Spinal cord (tissue), 10 donors: ENCODE results near the gene LRRC3. TPM values are rescaled to one million over a fixed set of nuclear protein-coding genes. Genes with fewer than 3 reads are reported as not detected.

Experiments
- DNase-seq, 6 donors: peaks; one replicate each; pipeline versions ENCODE4 v3.0.0 to v3.0.0-alpha.2; 2013 to 2015; ENCODE audit warnings: low spot score in 6 of 6, low read depth in 4 of 6
- H3K27ac ChIP-seq: one replicate; pipeline ENCODE4 v1.5.1; 2013; ENCODE audit warnings: low read depth, low read length, control low read depth
- H3K27me3 ChIP-seq: one replicate; pipeline ENCODE4 v1.6.1; 2013; ENCODE audit warnings: low read length; ENCODE audit not compliant: control insufficient read depth, insufficient read depth
- H3K36me3 ChIP-seq: one replicate; pipeline ENCODE4 v1.6.1; 2013; ENCODE audit warnings: low read length; ENCODE audit not compliant: control insufficient read depth, insufficient read depth
- H3K4me1 ChIP-seq: one replicate; pipeline ENCODE4 v1.6.1; 2013; ENCODE audit warnings: low read length; ENCODE audit not compliant: control insufficient read depth, insufficient read depth
- H3K4me3 ChIP-seq: one replicate; pipeline ENCODE4 v1.5.1; 2013; ENCODE audit warnings: low read depth, low read length, control low read depth
- H3K9me3 ChIP-seq: one replicate; pipeline ENCODE4 v1.6.1; 2013; ENCODE audit warnings: low read length; ENCODE audit not compliant: control insufficient read depth, insufficient read depth
- WGBS: methylation state at CpG from one replicate; pipeline ENCODE4 v1.1.5; 2013; ENCODE audit warnings: missing lambda C conversion rate; ENCODE audit not compliant: insufficient coverage; 5-methylcytosine and 5-hydroxymethylcytosine counted together
- polyA plus RNA-seq, 2 donors: library from polyadenylated mRNA; unstranded; fragments of 120-200 nt; gene quantifications; one replicate each; pipeline ENCODE4 v1.2.1, GENCODE V29; 2013; ENCODE audit not compliant: insufficient read length in 2 of 2
- total RNA-seq, 2 donors: library from RNA; depleted of rRNA in 1 of 2; stranded (reverse); fragments of 120-200 nt in 1 of 2; fragments of >200 nt in 1 of 2; gene quantifications; one replicate each; pipeline versions ENCODE4 v1.2.3 to v1.2.4, GENCODE V29; 2013 to 2014
- donor health status: healthy.

The LRRC3 gene
- total and polyA plus RNA-seq, 4 donors: 1.4 to 6.5 (median 3.4) TPM

- WGBS: 87% methylated on average over 19 of the region's 19 CpGs
- DNase-seq: no peak
- Histone ChIP-seq H3K36me3 (peaks cover 80% of the 10 kb centered on the region), H3K27ac (no peak overlapping the region), H3K4me1 (no peaks in the 10 kb centered on the region), H3K27me3 (no peaks in the 10 kb centered on the region), H3K4me3 (no peak overlapping the region), H3K9me3 (no peaks in the 10 kb centered on the region)
These were observed 17.4 kb upstream of the LRRC3 start for GRCh38 chr21:44437696-44438431.

DNA sequence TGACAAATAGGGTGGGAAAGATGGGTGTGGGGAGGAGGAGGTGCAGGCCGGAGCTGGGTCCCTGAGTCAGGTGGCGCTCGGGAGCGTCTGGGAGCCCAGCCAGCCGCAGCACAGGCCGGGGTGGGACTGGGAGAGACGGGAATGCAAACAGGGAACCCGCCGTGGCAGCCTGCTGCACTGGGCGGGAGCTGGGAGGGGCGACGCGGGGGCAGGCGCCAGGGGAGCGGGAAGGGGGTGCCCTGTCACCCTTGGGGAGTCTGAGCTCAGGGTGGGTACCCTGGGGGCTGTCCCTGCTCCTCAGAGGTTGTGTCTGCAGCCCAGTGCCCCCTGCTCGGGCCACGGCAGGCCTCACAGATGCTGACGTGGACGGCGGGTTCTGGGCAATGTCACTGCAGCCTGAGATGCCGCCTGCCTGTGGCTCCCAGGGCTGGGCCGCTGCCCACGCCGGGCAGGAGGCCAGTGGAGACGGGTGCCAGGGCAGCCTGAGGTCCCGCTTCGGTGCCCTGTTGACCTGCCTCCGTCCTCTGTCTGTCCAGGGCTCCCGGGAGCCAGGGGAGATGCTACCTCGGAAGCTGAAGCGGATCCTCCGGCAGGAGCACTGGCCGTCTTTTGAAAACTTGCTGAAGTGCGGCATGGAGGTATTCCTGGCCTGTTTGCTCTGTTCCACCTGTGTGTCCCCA lies 16.6 kb upstream of the LRRC3 start:
- Histone ChIP-seq H3K27ac (no peak overlapping the region), H3K36me3 (peaks cover 76% of the 10 kb centered on the region), H3K27me3 (no peaks in the 10 kb centered on the region), H3K9me3 (no peaks in the 10 kb centered on the region), H3K4me3 (no peak overlapping the region), H3K4me1 (no peaks in the 10 kb centered on the region)
- WGBS: 80% methylated on average over 34 of the region's 34 CpGs
- no peak for DNase-seq

- 78% methylated on average over 11 of the region's 11 CpGs for WGBS
- DNase-seq: no peak
- no peak overlapping the region for H3K4me3 ChIP-seq
- H3K4me1 ChIP-seq: no peaks in the 10 kb centered on the region
- H3K9me3 ChIP-seq: no peaks in the 10 kb centered on the region
- no peaks in the 10 kb centered on the region for H3K27me3 ChIP-seq
- H3K36me3 ChIP-seq: peaks cover 76% of the 10 kb centered on the region
- H3K27ac ChIP-seq: no peak overlapping the region
These were observed 16.1 kb upstream of the LRRC3 start for GRCh38 chr21:44439211-44439600.

- no peaks in the 10 kb centered on the region for H3K27me3 ChIP-seq
- DNase-seq: no peak
- H3K4me1 ChIP-seq: no peaks in the 10 kb centered on the region
- H3K9me3 ChIP-seq: no peaks in the 10 kb centered on the region
- WGBS: 89% methylated on average over 28 of the region's 33 CpGs
- H3K4me3 ChIP-seq: no peak overlapping the region
- H3K27ac ChIP-seq: no peak overlapping the region
- H3K36me3 ChIP-seq: peaks cover 65% of the 10 kb centered on the region
These were observed 14.9 kb upstream of the LRRC3 start for GRCh38 chr21:44440241-44441040.

- no peak overlapping the region for H3K27ac ChIP-seq
- peaks cover 60% of the 10 kb centered on the region for H3K36me3 ChIP-seq
- no peaks in the 10 kb centered on the region for H3K9me3 ChIP-seq
- 82% methylated on average over 10 of the region's 10 CpGs for WGBS
- DNase-seq: no peak
- no peaks in the 10 kb centered on the region for H3K4me1 ChIP-seq
- H3K27me3 ChIP-seq: no peaks in the 10 kb centered on the region
- no peak overlapping the region for H3K4me3 ChIP-seq
These were observed 14.3 kb upstream of the LRRC3 start for GRCh38 chr21:44441041-44441400.

- Histone ChIP-seq H3K9me3 (no peaks in the 10 kb centered on the region), H3K4me1 (no peaks in the 10 kb centered on the region), H3K27me3 (no peaks in the 10 kb centered on the region), H3K4me3 (no peak overlapping the region), H3K36me3 (peaks cover 55% of the 10 kb centered on the region), H3K27ac (no peak overlapping the region)
- DNase-seq: no peak
- 89% methylated on average over 20 of the region's 20 CpGs for WGBS
These were observed 13.6 kb upstream of the LRRC3 start for GRCh38 chr21:44441581-44442265.

DNA sequence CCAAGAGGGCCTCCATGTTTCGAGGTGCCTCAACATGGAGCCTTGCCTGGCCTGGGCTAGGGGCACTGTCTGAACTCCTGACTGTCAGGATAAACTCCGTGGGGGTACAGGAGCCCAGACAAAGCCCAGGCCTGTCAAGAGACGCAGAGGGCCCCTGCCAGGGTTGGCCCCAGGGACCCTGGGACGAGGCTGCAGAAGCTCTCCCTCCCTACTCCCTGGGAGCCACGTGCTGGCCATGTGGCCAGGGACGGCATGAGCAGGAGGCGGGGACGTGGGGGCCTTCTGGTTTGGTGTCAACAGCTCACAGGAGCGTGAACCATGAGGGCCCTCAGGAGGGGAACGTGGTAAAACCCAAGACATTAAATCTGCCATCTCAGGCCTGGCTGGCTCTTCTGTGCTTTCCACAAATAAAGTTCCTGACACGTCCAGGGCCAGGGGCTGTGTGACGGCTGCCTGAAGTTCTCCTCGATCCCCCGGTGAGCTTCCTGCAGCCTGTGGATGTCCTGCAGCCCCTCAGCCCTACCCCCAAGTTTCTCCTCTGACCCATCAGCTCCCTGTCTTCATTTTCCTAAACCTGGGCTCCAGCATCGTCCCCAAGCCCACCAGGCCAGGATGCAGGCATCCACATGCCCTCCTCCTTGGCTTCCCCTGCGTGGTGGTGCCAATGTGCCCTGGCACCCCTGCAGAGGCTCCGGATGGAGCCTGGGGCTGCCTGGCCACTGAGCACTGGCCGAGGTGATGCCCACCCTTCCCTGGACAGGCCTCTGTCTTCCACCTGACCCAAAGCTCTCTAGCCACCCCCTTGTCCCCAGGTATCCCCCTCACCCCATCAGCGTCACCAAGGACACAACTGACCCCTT lies 12.8 kb upstream of the LRRC3 start:
- H3K27me3 ChIP-seq: no peaks in the 10 kb centered on the region
- H3K36me3 ChIP-seq: peaks cover 48% of the 10 kb centered on the region
- H3K27ac ChIP-seq: no peak overlapping the region
- H3K9me3 ChIP-seq: no peaks in the 10 kb centered on the region
- no peak for DNase-seq
- WGBS: 69% methylated on average over 18 of the region's 19 CpGs
- H3K4me1 ChIP-seq: no peaks in the 10 kb centered on the region
- H3K4me3 ChIP-seq: no peak overlapping the region

- H3K36me3 ChIP-seq: peaks cover 39% of the 10 kb centered on the region
- WGBS: 83% methylated on average over 17 of the region's 17 CpGs
- no peaks in the 10 kb centered on the region for H3K9me3 ChIP-seq
- H3K27me3 ChIP-seq: no peaks in the 10 kb centered on the region
- no peak for DNase-seq
- H3K4me3 ChIP-seq: no peak overlapping the region
- no peak overlapping the region for H3K27ac ChIP-seq
- H3K4me1 ChIP-seq: no peaks in the 10 kb centered on the region
These were observed 11.9 kb upstream of the LRRC3 start for GRCh38 chr21:44443291-44443890.
